HEK293 (cell line): Measurements from ENCODE around the gene RIC8A.
"Not testable (repeated sequence)": the region's sequence is repeated elsewhere in the genome, so short reads cannot be mapped to it uniquely, and the experiment has no call there.

Source experiments
- TCF7L2 ChIP-seq: IDR thresholded peaks from 2 replicates; pipeline ENCODE4 v1.6.1; 2011; ENCODE audit warnings: low read depth, mild to moderate bottlenecking, inconsistent platforms, low read length, moderate library complexity, borderline replicate concordance
- TRIM28 ChIP-seq: IDR thresholded peaks from 2 replicates; pipeline ENCODE4 v1.6.1; 2011; ENCODE audit warnings: low read length, control low read depth, borderline replicate concordance
- ZBTB48 ChIP-seq: fragments of 450-650 bp; formaldehyde crosslinking; IDR thresholded peaks from 2 replicates; pipeline ENCODE4 v1.5.1; 2016; ENCODE audit warnings: missing biosample characterization, missing genetic modification characterization
- ZNF354C ChIP-seq: fragments of 450-650 bp; formaldehyde crosslinking; IDR thresholded peaks from 2 replicates; pipeline ENCODE4 v1.5.1; 2016; ENCODE audit warnings: missing biosample characterization, missing genetic modification characterization, low read depth, borderline replicate concordance
- ZNF518A ChIP-seq: fragments of 450-650 bp; formaldehyde crosslinking; conservative IDR thresholded peaks from 2 replicates; pipeline ENCODE4 v1.5.1; 2016; ENCODE audit warnings: low read depth, missing biosample characterization, missing genetic modification characterization
- ZNF600 ChIP-seq: fragments of 450-650 bp; formaldehyde crosslinking; IDR thresholded peaks from 2 replicates; pipeline ENCODE4 v1.5.1; 2016; ENCODE audit warnings: missing biosample characterization, missing genetic modification characterization
- ZSCAN16 ChIP-seq: fragments of 450-650 bp; formaldehyde crosslinking; IDR thresholded peaks from 2 replicates; pipeline ENCODE4 v1.5.1; 2016; ENCODE audit warnings: missing biosample characterization, missing genetic modification characterization
- TF ChIP-seq, protein P1 (sequence below): fragments of 450-650 bp; formaldehyde crosslinking; IDR thresholded peaks from 2 replicates; pipeline ENCODE4 v1.5.1; 2016; ENCODE audit warnings: missing biosample characterization, missing genetic modification characterization

GRCh38 chr11:193481-193880 lies 14.0 kb upstream of the RIC8A start:
- not testable (repeated sequence) for TF ChIP-seq ZSCAN16 (tag by site-specific recombination); ZNF600 (tag by site-specific recombination); ZBTB48 (tag by site-specific recombination); TCF7L2; ZNF354C (tag by site-specific recombination); ZNF518A (tag by site-specific recombination); TRIM28
- TF ChIP-seq, protein P1, sequence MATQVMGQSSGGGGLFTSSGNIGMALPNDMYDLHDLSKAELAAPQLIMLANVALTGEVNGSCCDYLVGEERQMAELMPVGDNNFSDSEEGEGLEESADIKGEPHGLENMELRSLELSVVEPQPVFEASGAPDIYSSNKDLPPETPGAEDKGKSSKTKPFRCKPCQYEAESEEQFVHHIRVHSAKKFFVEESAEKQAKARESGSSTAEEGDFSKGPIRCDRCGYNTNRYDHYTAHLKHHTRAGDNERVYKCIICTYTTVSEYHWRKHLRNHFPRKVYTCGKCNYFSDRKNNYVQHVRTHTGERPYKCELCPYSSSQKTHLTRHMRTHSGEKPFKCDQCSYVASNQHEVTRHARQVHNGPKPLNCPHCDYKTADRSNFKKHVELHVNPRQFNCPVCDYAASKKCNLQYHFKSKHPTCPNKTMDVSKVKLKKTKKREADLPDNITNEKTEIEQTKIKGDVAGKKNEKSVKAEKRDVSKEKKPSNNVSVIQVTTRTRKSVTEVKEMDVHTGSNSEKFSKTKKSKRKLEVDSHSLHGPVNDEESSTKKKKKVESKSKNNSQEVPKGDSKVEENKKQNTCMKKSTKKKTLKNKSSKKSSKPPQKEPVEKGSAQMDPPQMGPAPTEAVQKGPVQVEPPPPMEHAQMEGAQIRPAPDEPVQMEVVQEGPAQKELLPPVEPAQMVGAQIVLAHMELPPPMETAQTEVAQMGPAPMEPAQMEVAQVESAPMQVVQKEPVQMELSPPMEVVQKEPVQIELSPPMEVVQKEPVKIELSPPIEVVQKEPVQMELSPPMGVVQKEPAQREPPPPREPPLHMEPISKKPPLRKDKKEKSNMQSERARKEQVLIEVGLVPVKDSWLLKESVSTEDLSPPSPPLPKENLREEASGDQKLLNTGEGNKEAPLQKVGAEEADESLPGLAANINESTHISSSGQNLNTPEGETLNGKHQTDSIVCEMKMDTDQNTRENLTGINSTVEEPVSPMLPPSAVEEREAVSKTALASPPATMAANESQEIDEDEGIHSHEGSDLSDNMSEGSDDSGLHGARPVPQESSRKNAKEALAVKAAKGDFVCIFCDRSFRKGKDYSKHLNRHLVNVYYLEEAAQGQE (tag by site-specific recombination), result not testable (repeated sequence)
